Naive thymus-derived CD4-positive, alpha-beta T cell (primary cell): ENCODE measurements around the gene CLSTN2. TPM values are rescaled to one million over a fixed set of nuclear protein-coding genes. Genes with fewer than 3 reads are reported as not detected.

Experiments used
- ATAC-seq: fragments of 150-1000 bp; cut with Tn5 transposase; 2 replicates; pipeline ENCODE4 v1.10.0; 2021; ENCODE audit warnings: mild to moderate bottlenecking, moderate library complexity
- CTCF ChIA-PET: fragments of 350-600 bp; sonication (Branson Sonifier 250); formaldehyde crosslinking; loops from one replicate; lab custom pipeline; 2021; ENCODE audit warnings: antibody characterized with exemption; lab: Charles Lee
- POLR2A ChIA-PET: fragments of 350-600 bp; sonication (Branson Sonifier 250); formaldehyde crosslinking; loops from one replicate; lab custom pipeline; 2021; ENCODE audit warnings: antibody characterized with exemption, inconsistent platforms; lab: Charles Lee
- DNase-seq, 9 donors: peaks; one replicate each; pipeline versions ENCODE4 v3.0.0 to v3.0.0-alpha.2; 2020 to 2022; ENCODE audit warnings: mixed read lengths in 1 of 9
- H3K27ac ChIP-seq: one replicate; pipeline ENCODE4 v1.7.0; 2013; ENCODE audit warnings: mild to moderate bottlenecking, low read depth, low read length, moderate library complexity
- H3K27me3 ChIP-seq, 2 donors: one replicate each; pipeline ENCODE4 v1.7.0; 2013; ENCODE audit warnings: low read length in 2 of 2, mild to moderate bottlenecking in 2 of 2, moderate library complexity in 2 of 2; ENCODE audit not compliant: control insufficient read depth in 2 of 2, insufficient read depth in 2 of 2
- H3K36me3 ChIP-seq, 3 experiments: 1 replicate in 2 of 3; 2 replicates in 1 of 3; pipeline ENCODE4 v1.7.0; 2013; ENCODE audit warnings: low read length in 3 of 3, mild to moderate bottlenecking in 3 of 3, moderate library complexity in 1 of 3; ENCODE audit not compliant: insufficient read depth in 3 of 3, control insufficient read depth in 2 of 3
- H3K4me1 ChIP-seq, 2 donors: one replicate each; pipeline ENCODE4 v1.7.0; 2013; ENCODE audit warnings: low read length in 2 of 2, mild to moderate bottlenecking in 2 of 2, moderate library complexity in 1 of 2; ENCODE audit not compliant: control insufficient read depth in 2 of 2, insufficient read depth in 2 of 2
- H3K4me3 ChIP-seq: 2 replicates; pipeline ENCODE4 v1.7.0; 2013; ENCODE audit warnings: mild to moderate bottlenecking, low read length
- H3K9me3 ChIP-seq, 3 experiments: 1 replicate in 2 of 3; 2 replicates in 1 of 3; pipeline ENCODE4 v1.7.0; 2013; ENCODE audit warnings: low read length in 3 of 3; ENCODE audit not compliant: control insufficient read depth in 2 of 3
- H3K27ac Mint-ChIP-seq, 9 donors: one replicate each; pipeline ENCODE4 v1.8.0; 2020 to 2022; ENCODE audit warnings: mixed read lengths in 9 of 9, mild to moderate bottlenecking in 8 of 9, moderate library complexity in 5 of 9, inconsistent platforms in 2 of 9
- H3K27me3 Mint-ChIP-seq, 5 donors: one replicate each; pipeline ENCODE4 v1.8.0; 2021 to 2022; ENCODE audit warnings: mixed read lengths in 5 of 5, mild to moderate bottlenecking in 1 of 5
- H3K36me3 Mint-ChIP-seq, 5 donors: one replicate each; pipeline ENCODE4 v1.8.0; 2020 to 2022; ENCODE audit warnings: mixed read lengths in 5 of 5, mild to moderate bottlenecking in 3 of 5, inconsistent platforms in 1 of 5
- H3K4me1 Mint-ChIP-seq, 7 donors: one replicate each; pipeline ENCODE4 v1.8.0; 2020 to 2022; ENCODE audit warnings: mixed read lengths in 7 of 7, mild to moderate bottlenecking in 3 of 7, inconsistent platforms in 1 of 7
- H3K4me3 Mint-ChIP-seq, 10 donors: one replicate each; pipeline ENCODE4 v1.8.0; 2020 to 2022; ENCODE audit warnings: mild to moderate bottlenecking in 10 of 10, mixed read lengths in 10 of 10, moderate library complexity in 6 of 10, inconsistent platforms in 2 of 10
- H3K9me3 Mint-ChIP-seq, 11 donors: one replicate each; pipeline ENCODE4 v1.8.0; 2020 to 2022; ENCODE audit warnings: mixed read lengths in 11 of 11, mild to moderate bottlenecking in 4 of 11, inconsistent platforms in 1 of 11, moderate library complexity in 1 of 11
- intact Hi-C, 2 donors: fragments of 100-400 bp; cut with micrococcal nuclease; formaldehyde crosslinking; loops; one replicate each; pipeline ENCODE4 v1.15.1; 2023
- polyA plus RNA-seq, 2 donors: library from polyadenylated mRNA; unstranded; fragments of 300-500 nt; fragmentation: Illumina TruSeq; gene quantifications; one replicate each; pipeline ENCODE4 v1.2.3, GENCODE V29; 2021
- total RNA-seq, 6 experiments: library from RNA in 5 of 6; stranded (reverse) in 5 of 6; gene quantifications; 1 replicate in 5 of 6; 2 replicates in 1 of 6; pipeline ENCODE4 v1.2.3 and lab custom pipeline; 2021 to 2026

CLSTN2 gene
- total and polyA plus RNA-seq, 7 experiments from 2014 or later: 0.02 TPM; not detected in 6

DNA sequence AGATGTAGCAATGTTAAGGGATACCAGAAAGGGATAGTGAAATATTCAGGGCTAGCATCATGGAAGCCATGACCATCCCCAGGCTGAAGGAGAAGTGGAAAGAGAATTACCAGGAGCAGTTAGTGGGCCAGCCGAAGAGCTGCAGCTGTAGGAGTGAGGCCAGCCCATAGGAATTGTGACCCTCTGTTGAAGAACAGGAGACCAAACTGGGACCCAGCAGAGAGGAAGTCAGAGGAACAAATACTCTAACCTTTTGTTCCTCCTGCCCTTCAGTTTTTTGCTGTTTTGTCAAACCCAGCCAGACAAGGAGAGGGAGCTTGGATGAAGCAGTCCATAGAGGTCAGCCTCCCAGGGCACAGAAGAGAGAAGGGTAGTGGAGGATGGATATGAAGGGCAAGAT, 115.4 kb downstream of the CLSTN2 start:
- ChIA-PET POLR2A (no interaction called here), CTCF (interaction anchor here (0.6 kb wide), 1 partner anchor 173 kb away, joined by 8 read pairs; no protein-coding TSS in a partner anchor)
- H3K27ac ChIP-seq: no peak overlapping the region
- H3K4me1 Mint-ChIP-seq: no peaks in the 10 kb centered on the region
- H3K4me3 Mint-ChIP-seq: no peak overlapping the region
- no peaks in the 10 kb centered on the region for H3K4me1 ChIP-seq
- H3K36me3 Mint-ChIP-seq: no peaks in the 10 kb centered on the region
- peaks cover 0 to 6% (median 0%) of the 10 kb centered on the region in 11 donors for H3K9me3 Mint-ChIP-seq
- ATAC-seq (no peak), DNase-seq (no peak)
- no peaks in the 10 kb centered on the region for H3K9me3 ChIP-seq
- intact Hi-C loops: no loop called here
- H3K27me3 Mint-ChIP-seq: peaks cover 3 to 38% (median 5%) of the 10 kb centered on the region in 5 donors
- no peak overlapping the region for H3K27ac Mint-ChIP-seq
- H3K4me3 ChIP-seq: no peak overlapping the region
- no peaks in the 10 kb centered on the region for H3K36me3 ChIP-seq
- no peaks in the 10 kb centered on the region for H3K27me3 ChIP-seq

DNA sequence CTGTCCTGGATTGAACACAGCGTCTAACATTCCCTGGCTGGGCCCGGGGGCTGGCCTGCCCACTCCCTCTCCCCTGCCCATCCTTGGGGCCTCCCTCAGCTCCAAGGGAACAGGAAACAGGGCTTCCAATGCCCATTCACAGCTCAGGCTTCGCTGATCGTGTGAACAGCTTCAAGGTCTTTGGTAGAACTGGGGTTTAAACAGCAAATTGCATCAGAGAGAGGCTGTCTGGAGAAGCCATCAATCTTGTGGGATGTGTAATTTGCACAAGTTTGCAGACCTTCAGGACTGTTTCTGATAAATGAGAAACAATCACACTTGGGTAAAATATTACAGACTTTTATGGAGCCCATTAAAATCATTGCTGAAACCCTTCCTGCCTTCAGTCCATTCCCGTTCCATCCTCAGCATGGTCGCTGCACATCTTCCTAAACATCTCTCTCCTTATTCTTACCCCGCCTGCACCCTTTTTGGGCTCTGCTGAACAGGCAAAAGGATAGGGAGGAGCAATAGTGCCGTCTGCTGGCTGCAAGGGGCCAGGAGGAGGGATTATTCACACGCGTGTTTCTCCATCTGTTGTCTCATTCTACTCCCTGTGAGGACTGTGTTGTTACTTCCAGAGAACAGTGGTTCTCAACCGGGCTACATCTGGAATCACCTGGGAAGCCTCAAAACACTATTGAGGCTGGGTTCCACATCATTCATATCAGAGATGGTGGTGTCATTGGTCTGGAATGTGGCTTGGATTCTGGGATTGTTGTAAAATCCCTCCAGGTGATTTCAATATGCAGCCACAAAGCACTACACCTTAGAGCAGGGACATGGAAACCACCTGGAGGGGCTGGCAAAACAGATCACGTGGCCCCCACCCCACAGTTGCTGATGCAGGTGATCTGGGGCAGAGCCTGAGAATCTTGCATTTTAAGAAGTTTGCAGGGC, 116.3 kb downstream of the CLSTN2 start:
- ChIA-PET CTCF (interaction anchor here (0.6 kb wide), 1 partner anchor 172 kb away, joined by 8 read pairs; no protein-coding TSS in a partner anchor), POLR2A (no interaction called here)
- no peaks in the 10 kb centered on the region for H3K4me1 Mint-ChIP-seq
- H3K27me3 Mint-ChIP-seq: peaks cover 3 to 40% (median 10%) of the 10 kb centered on the region in 5 donors
- H3K4me3 Mint-ChIP-seq: no peak overlapping the region
- no peaks in the 10 kb centered on the region for H3K27me3 ChIP-seq
- no peaks in the 10 kb centered on the region for H3K9me3 ChIP-seq
- H3K27ac ChIP-seq: no peak overlapping the region
- H3K4me3 ChIP-seq: no peak overlapping the region
- ATAC-seq: no peak
- no peak overlapping the region for H3K27ac Mint-ChIP-seq
- intact Hi-C loops: no loop called here
- peaks cover 0 to 6% (median 3%) of the 10 kb centered on the region in 11 donors for H3K9me3 Mint-ChIP-seq
- H3K36me3 ChIP-seq: no peaks in the 10 kb centered on the region
- no peaks in the 10 kb centered on the region for H3K4me1 ChIP-seq
- DNase-seq: no peak
- no peaks in the 10 kb centered on the region for H3K36me3 Mint-ChIP-seq

DNA sequence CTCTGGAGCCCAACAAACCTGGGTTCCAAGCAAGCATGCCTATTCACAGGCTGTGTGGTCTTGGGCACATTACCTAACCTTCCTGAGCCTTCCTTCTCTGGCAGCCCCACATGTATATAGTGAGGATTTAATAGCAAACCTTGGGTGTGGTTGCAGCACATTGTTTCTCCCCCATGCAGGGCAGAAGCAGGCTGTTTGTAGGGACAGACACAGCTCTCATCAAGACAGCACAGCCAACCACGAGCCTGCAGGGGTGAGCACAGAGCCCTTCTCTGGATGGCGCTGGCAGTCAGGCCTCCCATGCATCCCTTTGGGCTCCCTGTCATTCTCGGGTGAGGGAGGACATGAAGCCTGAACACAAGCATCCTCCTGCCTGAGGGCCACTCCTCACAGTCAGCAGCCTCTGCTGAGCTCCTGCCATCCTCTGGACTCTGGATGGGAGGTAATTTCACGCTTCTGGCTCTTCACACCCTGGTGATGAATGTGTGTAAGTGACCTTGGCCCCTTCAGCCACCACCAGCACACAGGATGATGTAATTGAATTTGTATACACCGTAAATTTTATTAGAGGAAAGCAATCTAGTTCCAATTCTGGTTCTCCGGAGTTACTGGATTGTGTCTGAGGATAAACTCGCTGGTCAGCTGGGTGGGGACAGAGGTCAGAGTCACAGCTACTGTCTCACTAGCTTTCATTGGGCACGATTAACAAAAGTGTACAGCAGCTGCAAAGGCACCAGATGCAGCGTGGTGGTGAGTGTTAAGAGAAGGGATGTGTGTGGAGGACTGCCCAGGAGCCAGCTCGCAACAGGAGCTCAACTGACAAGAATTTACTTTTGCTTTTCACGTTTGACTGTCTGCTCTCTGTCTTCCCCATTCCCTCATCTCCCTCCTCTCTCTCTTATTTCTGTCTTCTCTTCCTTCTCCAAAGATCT, 118.1 kb downstream of the CLSTN2 start:
- DNase-seq: no peak
- Mint-ChIP-seq H3K9me3 (peaks cover 0 to 6% (median 2%) of the 10 kb centered on the region in 11 donors), H3K36me3 (no peaks in the 10 kb centered on the region), H3K4me1 (no peaks in the 10 kb centered on the region), H3K27me3 (peaks cover 0 to 41% (median 10%) of the 10 kb centered on the region in 5 donors), H3K4me3 (no peak overlapping the region), H3K27ac (no peak overlapping the region)
- ChIA-PET CTCF (no interaction called here), POLR2A (no interaction called here)
- Histone ChIP-seq H3K27ac (no peak overlapping the region), H3K27me3 (no peaks in the 10 kb centered on the region), H3K4me3 (no peak overlapping the region), H3K4me1 (no peaks in the 10 kb centered on the region), H3K9me3 (no peaks in the 10 kb centered on the region), H3K36me3 (no peaks in the 10 kb centered on the region)
- intact Hi-C loops: no loop called here
- no peak for ATAC-seq

DNA sequence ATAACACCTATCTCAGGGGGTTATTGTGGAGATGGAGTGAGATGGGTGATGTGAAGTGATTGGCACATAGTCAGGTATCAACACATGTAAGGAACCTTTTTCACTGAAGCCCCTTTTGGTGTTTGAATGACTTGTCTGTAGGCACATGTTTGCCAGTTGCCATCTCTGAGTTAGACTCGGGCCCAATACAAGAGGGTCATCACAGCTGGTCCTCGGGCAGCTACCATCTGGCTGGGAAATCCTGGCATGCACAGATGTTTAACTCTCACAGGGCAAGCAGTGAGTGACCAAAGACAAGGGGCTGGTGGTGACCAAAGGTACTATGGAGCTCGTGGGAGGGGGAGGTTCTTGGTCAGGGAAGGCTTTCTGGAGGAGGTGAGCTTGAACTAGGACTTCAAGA, 118.8 kb downstream of the CLSTN2 start:
- H3K36me3 Mint-ChIP-seq: no peaks in the 10 kb centered on the region
- no peaks in the 10 kb centered on the region for H3K4me1 ChIP-seq
- H3K9me3 ChIP-seq: no peaks in the 10 kb centered on the region
- no peak overlapping the region for H3K4me3 Mint-ChIP-seq
- H3K27me3 ChIP-seq: no peaks in the 10 kb centered on the region
- ATAC-seq (no peak), DNase-seq (no peak)
- peaks cover 0 to 6% (median 2%) of the 10 kb centered on the region in 11 donors for H3K9me3 Mint-ChIP-seq
- peaks cover 3 to 48% (median 15%) of the 10 kb centered on the region in 5 donors for H3K27me3 Mint-ChIP-seq
- no peak overlapping the region for H3K27ac Mint-ChIP-seq
- no peak overlapping the region for H3K27ac ChIP-seq
- CTCF ChIA-PET: no interaction called here
- H3K36me3 ChIP-seq: no peaks in the 10 kb centered on the region
- no peaks in the 10 kb centered on the region for H3K4me1 Mint-ChIP-seq
- POLR2A ChIA-PET: no interaction called here
- no peak overlapping the region for H3K4me3 ChIP-seq
- intact Hi-C loops: no loop called here

DNA sequence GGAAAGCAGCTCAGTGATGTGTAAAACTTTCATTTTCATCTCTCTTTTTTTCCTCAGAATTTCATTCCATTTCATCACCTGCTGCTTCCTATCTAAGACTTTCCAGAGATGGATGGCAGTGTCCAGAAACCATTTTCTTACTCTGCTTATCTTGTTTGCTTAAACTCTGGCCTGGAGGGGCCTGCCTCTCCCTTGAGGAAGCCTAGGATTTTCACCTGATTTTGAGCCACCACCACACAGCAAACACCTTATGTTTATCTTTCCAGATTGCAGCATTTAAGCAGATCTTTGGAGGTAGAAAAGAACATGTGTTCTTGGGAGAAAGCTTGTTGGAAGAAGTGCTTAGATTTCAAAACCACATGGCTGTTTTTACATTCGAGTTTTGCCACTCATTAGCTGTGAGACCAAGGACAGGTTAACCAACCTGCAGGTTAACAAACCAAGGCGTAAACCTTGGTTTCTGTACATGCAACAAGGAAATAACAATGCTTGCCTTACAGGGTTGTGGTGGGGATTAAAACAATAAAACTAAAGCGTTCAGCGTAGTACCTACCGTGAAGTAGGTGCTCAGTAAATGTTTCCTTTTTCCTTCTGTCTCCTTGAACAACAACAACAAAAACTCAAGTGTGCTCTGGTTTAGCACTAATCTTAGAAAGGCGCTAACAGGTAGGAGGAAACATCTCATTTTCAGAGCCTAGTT, 120.3 kb downstream of the CLSTN2 start:
- H3K36me3 Mint-ChIP-seq: no peaks in the 10 kb centered on the region
- no peak overlapping the region for H3K4me3 ChIP-seq
- DNase-seq (no peak), ATAC-seq (no peak)
- no peak overlapping the region for H3K27ac ChIP-seq
- no peaks in the 10 kb centered on the region for H3K36me3 ChIP-seq
- H3K27me3 Mint-ChIP-seq: peaks cover 3 to 35% (median 10%) of the 10 kb centered on the region in 5 donors
- no peak overlapping the region for H3K4me3 Mint-ChIP-seq
- H3K9me3 Mint-ChIP-seq: peaks cover 0 to 6% (median 2%) of the 10 kb centered on the region in 11 donors
- H3K27me3 ChIP-seq: no peaks in the 10 kb centered on the region
- ChIA-PET CTCF (no interaction called here), POLR2A (no interaction called here)
- H3K27ac Mint-ChIP-seq: no peak overlapping the region
- H3K4me1 ChIP-seq: no peaks in the 10 kb centered on the region
- no peaks in the 10 kb centered on the region for H3K9me3 ChIP-seq
- intact Hi-C loops: no loop called here
- no peaks in the 10 kb centered on the region for H3K4me1 Mint-ChIP-seq

DNA sequence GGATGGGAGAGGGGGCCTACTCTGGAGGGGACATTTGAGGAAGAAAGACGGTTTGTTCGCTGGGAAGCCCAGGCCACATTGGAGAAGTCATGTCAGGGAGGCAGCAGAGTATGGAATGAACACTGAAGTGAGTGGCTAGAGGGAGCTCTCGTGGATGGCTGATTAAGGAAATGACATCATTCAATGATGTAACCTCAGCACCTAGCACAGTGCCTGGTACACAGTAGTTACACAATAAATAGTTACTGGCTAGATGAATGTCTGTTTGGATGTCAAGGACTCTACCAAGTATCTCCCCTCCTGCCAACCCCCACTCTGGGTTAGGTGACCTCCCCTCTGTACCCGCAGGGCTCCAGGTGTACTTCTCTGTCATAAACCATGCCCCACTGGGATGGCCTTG, 121.1 kb downstream of the CLSTN2 start:
- Histone ChIP-seq H3K36me3 (no peaks in the 10 kb centered on the region), H3K27ac (no peak overlapping the region), H3K4me1 (no peaks in the 10 kb centered on the region), H3K4me3 (no peak overlapping the region), H3K27me3 (no peaks in the 10 kb centered on the region), H3K9me3 (no peaks in the 10 kb centered on the region)
- POLR2A ChIA-PET: no interaction called here
- H3K4me1 Mint-ChIP-seq: no peaks in the 10 kb centered on the region
- intact Hi-C loops: no loop called here
- CTCF ChIA-PET: no interaction called here
- peaks cover 0 to 30% (median 9%) of the 10 kb centered on the region in 5 donors for H3K27me3 Mint-ChIP-seq
- ATAC-seq (no peak), DNase-seq (no peak)
- H3K27ac Mint-ChIP-seq: no peak overlapping the region
- peaks cover 0 to 6% (median 2%) of the 10 kb centered on the region in 11 donors for H3K9me3 Mint-ChIP-seq
- no peaks in the 10 kb centered on the region for H3K36me3 Mint-ChIP-seq
- H3K4me3 Mint-ChIP-seq: no peak overlapping the region
